GM18951 (cell line): Measurements from ENCODE around the gene RFC2.
A peak's percentile ranks its signal among the peaks of the same experiment; 100 is the strongest.
"Not testable (repeated sequence)": the region's sequence is repeated elsewhere in the genome, so short reads cannot be mapped to it uniquely, and the experiment has no call there.

Experiments
- POLR2A ChIP-seq: IDR thresholded peaks from 4 replicates; pipeline ENCODE4 v1.6.1; 2011; ENCODE audit warnings: mild to moderate bottlenecking; ENCODE audit not compliant: insufficient read length, insufficient read depth; ENCODE audit errors: extremely low read depth
- in situ Hi-C: fragments of 300-500 bp; cut with MboI; formaldehyde crosslinking; loops from one replicate; pipeline ENCODE4 v1.12.0; 2022; ENCODE audit warnings: low sequenced_read_pairs, mixed read lengths, inconsistent platforms; ENCODE audit not compliant: unreplicated experiment

The RFC2 gene

DNA sequence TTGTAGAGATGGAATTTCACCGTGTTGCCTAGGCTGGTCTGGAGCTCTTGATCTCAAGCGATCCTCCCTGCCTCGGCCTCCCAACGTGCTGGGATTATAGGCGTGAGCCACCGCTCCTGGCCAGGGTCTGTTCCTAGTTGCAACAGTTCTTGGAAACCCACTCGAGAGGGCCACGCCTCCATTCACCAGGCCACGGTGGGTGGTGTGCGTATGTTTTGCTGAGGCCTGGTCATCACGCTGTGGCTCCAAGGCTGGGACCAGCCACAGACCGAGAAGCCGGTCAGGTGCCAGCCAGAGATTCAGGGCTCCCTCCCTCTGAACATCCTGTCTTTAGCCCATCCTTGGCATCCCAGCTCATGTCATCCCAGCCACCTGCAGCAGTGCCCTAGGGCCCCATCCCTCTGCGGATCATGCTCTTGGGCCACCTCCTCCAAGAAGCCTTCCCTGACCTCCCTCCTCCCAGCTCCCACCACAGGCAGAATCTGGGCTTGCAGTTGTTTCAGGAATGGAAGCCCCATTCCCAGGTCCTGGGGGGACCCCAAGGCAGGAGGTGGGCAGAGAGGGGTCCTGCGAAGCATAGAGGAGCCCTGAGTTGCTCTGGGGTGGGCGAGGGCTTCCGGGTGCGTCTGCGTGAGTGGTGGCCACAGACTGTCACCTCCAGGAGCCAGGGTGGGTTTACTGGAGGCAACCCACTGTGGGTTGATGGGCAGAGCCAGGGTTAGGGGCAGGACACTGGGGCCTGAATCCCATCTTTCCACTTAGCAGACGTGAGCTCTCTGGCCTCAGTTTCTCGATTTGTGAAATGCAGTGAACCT, 39.2 kb downstream of the RFC2 start:
- peak; percentile 24 for TF ChIP-seq POLR2A
- in situ Hi-C loops: loop anchor here (25.0 kb wide), 1 partner anchor 172 kb away; no protein-coding TSS in a partner anchor

DNA sequence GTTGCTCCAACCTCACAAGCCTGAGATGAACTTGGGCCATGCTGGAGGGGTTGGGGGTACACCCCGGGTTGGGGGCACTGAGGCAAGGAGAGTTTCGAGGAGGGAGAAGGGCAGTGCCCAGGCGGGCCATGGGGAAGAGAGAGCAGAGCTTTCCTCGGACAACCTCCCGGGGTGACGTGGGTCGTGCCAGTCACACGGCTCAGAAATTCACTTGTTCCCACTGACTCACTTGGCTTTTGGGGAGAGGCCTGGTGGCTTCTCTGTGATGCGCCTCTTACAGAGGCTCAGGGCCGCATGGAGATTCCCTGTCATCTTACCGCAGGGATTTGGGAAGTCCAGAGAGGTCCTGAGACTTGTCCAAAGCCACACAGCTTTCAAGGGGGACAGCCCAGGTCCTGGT, 41.5 kb downstream of the RFC2 start:
- peak; percentile 24 for TF ChIP-seq POLR2A
- in situ Hi-C loops: loop anchor here (25.0 kb wide), 1 partner anchor 175 kb away; no protein-coding TSS in a partner anchor

DNA sequence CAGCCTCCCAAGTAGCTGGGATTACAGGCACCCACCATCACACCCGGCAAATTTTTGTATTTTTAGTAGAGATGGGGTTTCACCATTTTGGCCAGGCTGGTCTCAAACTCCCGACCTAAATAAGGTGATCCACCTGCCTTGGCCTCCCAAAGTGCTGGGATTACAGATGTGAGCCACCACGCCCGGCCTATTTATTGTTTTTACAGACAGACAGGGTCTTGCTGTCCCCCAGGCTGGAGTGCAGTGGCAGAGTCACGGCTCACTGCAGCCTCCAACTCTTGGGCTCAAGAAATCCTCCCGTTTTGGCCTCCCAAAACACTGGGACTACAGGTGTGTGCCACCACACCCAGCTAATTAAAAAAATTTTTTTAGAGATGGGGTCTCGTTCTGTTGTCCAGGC, 46.0 kb downstream of the RFC2 start:
- in situ Hi-C loops: loop anchor here (25.0 kb wide), 1 partner anchor 179 kb away; no protein-coding TSS in a partner anchor

DNA sequence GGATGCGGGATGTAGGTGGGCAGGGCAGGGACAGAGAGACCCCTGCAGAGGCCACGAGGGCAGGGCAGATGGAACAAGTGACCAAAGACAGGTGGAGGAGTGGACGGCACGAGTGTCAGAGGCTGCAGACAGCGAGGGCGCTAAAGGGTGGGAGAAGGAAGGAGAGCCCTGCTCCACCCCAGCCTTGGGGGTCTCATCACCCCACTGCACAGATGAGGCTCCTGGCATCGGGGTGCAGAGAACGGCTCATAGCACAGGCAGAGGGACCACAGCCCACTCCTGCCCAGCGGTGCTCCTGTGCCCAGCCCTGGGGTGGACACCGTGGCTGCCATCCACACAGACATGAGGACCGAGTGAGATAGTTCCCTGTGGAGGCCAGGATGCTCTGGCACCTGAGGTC, 46.6 kb downstream of the RFC2 start:
- TF ChIP-seq POLR2A: no peak
- in situ Hi-C loops: loop anchor here (25.0 kb wide), 1 partner anchor 180 kb away; no protein-coding TSS in a partner anchor

DNA sequence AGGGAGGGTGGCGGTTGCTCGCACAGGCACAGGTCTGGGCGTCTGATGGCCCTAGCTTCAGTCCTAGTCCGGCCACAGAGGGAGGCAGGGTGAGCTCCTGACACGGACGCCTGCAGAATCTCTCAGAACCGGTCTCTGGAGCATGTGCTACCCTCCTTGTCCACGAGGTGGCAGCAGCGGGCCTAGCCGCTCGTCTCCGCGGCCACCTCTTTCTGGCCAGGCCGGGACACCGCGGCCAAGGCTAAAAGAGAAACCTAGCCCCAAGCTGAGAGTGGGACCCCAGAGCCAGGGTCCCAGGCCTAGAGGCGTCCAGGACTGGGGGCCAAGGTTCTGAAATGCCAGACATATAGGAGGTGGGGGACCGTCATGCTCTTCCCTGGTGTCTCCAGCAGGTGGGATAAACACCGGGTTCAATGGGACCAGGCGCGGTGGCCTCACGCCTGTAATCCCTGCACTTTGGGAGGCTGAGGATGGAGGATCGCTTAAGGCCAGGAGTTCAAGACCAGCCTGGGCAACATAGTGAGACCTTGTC, 47.5 kb downstream of the RFC2 start:
- peak; percentile 17 for TF ChIP-seq POLR2A
- in situ Hi-C loops: loop anchor here (25.0 kb wide), 1 partner anchor 181 kb away; no protein-coding TSS in a partner anchor

DNA sequence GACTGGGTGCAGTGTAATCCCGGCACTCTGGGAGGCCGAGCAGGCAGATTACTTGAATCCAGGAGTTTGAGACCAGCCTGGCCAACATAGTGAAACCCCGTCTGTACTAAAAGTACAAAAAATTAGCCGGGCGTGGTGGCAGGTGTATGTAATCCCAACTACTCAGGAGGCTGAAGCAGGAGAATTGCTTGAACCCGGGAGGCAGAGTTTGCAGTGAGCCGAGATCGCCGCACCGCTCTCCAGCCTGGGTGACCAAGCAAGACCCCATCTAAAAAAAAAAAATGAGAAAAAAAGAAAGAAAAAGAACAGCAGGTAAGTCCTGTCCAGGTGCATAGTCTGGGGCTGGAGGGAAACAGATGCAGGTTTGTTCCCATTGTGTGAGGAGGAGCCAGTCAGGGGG, 48.1 kb downstream of the RFC2 start:
- in situ Hi-C loops: loop anchor here (25.0 kb wide), 1 partner anchor 181 kb away; no protein-coding TSS in a partner anchor

DNA sequence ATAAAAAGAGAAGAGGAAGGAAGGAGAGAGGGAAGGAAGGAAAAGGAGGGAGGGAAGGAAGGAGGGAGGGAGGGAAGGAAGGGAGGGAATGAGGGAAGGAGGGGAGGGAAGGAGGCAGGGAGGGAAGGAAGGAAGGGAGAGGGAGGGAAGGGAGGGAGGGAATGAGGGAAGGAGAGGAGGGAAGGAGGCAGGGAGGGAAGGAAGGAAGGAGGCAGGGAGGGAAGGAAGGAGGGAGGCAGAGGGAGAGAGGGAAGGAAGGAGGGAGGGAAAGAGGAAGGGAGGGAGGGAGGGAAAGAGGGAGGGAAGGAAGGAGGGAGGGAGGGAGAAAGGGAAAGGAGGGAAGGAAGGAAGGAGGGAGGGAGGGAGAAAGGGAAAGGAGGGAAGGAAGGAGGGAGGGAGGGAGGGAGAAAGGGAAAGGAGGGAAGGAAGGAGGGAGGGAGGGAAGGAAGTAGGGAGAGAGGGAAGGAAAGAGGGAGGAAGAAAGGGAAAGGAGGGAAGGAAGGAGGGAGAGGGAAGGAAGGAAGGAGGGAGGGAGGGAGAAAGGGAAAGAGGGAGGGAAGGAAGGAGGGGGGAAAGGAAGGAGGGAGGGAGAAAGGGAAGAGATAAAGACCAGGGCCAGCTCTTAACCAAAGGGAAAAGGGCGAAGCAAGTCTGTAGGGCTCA, 50.1 kb downstream of the RFC2 start:
- no peak for TF ChIP-seq POLR2A
- in situ Hi-C loops: loop anchor here (25.0 kb wide), 1 partner anchor 183 kb away; no protein-coding TSS in a partner anchor

DNA sequence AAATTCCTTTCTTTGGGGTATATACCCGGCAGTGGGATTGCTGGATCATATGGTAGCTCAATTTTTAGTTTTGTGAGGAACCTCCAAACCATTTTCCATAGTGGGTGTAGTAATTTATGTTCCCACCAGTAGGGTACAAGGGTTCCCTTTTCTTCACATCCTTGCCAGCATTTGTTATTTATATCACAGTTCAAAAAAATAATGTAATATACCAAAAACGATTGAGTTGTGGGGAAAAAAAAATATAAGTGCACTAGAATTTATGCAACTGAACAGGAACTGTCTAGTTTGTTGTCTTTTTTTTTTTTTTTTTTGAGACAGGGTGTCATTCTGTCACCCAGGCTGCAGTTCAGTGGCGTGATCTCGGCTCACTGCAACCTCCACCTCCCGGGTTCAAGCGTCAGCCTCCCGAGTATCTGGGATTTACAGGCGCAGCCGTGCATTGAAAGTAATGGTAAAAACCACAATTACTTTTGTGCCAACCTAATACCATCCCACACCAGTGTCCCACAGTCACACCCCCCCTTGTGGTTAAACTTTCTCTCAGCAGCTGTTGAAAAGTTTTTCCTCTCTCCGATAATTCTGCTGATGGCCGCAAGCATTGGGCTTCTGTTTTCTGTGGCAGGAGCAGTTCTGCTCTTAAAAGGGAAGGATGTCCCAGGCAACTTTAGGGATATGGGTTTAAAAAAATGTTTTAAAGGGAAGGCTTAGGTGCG, 51.2 kb downstream of the RFC2 start:
- in situ Hi-C loops: loop anchor here (25.0 kb wide), 1 partner anchor 184 kb away; no protein-coding TSS in a partner anchor
- no peak for TF ChIP-seq POLR2A

DNA sequence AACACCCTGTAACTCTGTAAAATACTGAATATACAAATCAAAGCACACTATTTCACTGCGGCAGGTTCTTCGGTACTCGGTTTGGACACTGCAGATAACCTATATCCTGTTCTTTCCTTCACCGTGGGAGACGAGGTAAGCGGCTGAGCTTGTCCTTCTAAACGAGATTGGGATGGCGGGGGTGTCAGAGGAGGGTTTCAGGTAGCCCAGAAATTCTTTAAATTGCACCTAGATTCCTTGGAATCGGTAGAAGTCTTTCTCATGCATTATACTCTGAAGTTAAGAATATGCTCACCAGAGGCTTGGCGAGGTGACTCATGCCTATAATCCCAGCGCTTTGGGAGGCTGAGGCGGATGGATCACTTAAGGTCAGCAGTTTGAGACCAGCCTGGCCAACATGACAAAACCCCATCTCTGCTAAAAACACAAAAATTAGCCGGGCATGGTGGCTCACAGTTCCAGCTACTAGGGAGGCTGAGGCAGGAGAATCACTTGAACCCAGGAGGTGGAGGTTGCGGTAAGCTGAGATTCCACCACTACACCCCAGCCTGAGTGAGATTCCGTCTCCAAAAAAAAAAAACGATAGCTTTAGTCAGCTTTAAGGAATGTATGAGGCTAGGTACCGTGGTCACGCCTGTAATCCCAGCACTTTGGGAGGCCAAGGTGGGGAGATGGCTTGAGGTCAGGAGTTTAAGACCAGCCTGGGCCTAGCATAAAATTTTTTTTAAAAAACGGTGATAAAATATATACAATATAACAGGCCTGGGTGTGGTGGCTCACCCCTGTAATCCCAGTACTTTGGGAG, 54.4 kb downstream of the RFC2 start:
- TF ChIP-seq POLR2A: no peak
- in situ Hi-C loops: loop anchor here (25.0 kb wide), 1 partner anchor 188 kb away; no protein-coding TSS in a partner anchor

DNA sequence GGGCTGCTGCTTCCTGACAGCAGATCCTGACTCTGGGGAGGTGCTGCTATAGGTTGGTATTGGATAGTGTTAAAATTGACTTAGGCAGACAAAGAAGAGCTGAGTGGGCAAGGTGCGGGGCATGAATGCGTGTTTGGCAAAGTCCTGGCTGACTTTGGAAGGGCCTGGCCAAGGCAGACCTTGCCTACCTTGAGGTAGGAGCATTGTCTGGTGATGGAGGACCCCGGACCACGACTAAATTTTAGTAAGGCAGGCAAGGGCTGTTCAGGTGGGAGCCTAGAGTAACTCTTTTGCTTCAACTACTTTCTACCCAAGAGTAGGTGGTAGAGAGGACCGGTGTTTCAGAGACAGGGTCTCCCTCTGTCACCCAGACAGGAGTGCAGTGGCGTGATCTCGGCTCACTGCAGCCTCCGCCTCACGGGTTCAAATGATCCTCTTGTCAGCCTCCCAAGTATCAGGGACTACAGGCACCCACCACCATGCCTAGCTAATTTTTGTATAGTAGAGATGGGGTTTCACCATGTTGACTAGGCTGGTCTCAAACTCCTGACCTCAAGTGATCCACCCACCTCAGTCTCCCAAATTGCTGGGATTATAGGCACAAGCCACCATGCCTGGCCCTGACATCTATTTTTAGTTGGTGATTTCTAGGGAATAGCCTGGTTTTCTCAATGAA, 56.6 kb downstream of the RFC2 start:
- no peak for TF ChIP-seq POLR2A
- in situ Hi-C loops: no loop called here

DNA sequence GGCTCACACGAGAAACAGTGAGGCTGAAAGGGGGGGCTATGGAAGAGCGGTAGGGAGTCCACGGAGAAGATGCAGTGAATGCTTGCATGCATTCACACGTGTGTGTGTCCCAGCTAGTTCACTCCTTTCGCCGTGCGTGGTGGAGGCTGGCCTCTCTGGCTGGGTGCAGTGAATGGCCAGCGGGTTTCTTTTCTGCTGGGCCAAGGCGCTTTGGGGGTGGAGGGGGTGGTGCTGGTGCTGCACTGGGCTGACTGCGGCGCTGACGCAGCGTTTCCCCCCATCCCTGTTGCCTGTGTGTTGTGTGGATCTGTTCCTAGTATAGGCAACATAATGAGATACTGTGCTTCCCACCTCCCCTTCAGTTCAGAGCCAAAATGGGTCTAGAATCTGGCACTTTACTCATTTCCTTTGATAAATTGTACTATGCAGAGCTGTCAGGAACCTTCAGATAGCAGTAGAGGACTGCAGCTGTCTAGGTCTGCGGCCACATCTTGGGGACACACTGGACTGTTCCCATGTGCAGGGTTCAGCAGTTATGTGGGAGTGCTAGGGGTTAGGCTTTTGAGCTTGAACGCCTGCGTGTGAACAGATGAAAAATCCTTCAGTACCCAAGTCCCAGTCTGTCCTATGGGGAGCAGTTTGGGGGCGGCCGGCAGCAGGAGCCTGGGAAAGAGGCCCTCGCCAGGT, 58.1 kb downstream of the RFC2 start:
- in situ Hi-C loops: not testable (repeated sequence)

DNA sequence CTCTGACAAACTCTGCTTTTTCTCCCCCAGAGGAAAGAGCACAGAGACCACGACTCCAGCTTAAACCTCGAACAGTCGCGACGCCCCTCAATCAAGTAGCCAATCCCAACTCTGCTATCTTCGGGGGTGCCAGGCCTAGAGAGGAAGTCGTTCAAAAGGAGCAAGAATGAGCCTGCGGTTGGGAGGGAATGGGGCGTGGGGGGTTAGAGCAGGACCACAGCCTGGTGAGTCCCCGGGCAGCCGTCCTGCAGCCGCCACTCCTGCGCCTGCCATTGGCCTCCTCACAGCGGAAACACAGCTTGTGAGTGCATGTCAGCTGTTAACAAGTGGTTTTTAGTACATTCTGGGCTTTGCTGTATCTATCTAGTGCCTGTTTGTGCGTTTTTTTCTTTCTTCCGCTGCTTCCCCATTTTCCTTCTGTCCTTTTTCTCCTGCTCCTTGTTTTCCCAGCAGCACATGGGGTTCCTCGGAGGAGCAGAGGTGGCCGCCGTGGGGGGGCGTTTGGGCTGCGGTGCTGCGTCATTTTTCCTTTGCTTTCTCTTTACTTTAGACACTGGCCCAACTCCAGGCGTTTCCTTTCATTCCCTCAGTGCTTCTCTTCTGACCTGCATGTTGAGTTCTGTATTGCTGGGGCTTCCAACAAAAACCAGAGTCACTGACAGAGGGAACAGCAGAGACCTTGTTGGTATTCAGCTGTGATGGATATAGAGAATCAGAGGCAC, 58.9 kb downstream of the RFC2 start:
- in situ Hi-C loops: not testable (repeated sequence)
